SK-N-SH treated with all-trans-retinoic acid at 6 μM for 48 hours (cell line): ENCODE data around the gene PSMD10.

Experiments
- ARNTL ChIP-seq: fragments of 450-650 bp; formaldehyde crosslinking; IDR thresholded peaks from 2 replicates; pipeline ENCODE4 v1.5.0; 2020; ENCODE audit warnings: low read depth, mild to moderate bottlenecking, moderate library complexity, borderline replicate concordance
- CREB5 ChIP-seq: fragments of 250-450 bp; sonication (Bioruptor Pico); IDR thresholded peaks from 2 replicates; pipeline ENCODE4 v1.5.1; 2020; ENCODE audit warnings: low read depth, mild to moderate bottlenecking, moderate library complexity
- GLIS3 ChIP-seq: fragments of 250-450 bp; sonication (Bioruptor Pico); IDR thresholded peaks from 2 replicates; pipeline ENCODE4 v1.5.0; 2020; ENCODE audit warnings: mild to moderate bottlenecking, moderate library complexity
- PATZ1 ChIP-seq: fragments of 250-450 bp; sonication (Bioruptor Pico); IDR thresholded peaks from 2 replicates; pipeline ENCODE4 v1.8.0; 2020; ENCODE audit warnings: mild to moderate bottlenecking, moderate library complexity, borderline replicate concordance
- PPARA ChIP-seq: fragments of 250-450 bp; sonication (Bioruptor Pico); IDR thresholded peaks from 2 replicates; pipeline ENCODE4 v1.5.0; 2020; ENCODE audit warnings: mild to moderate bottlenecking, borderline replicate concordance
- SNAI2 ChIP-seq: fragments of 250-450 bp; sonication (Bioruptor Pico); IDR thresholded peaks from 2 replicates; pipeline ENCODE4 v1.5.0; 2020; ENCODE audit warnings: mild to moderate bottlenecking, moderate library complexity
- TOX ChIP-seq: fragments of 250-450 bp; sonication (Bioruptor Pico); IDR thresholded peaks from 2 replicates; pipeline ENCODE4 v1.8.0; 2021; ENCODE audit warnings: mild to moderate bottlenecking, moderate library complexity, borderline replicate concordance
- TSHZ2 ChIP-seq: fragments of 250-450 bp; sonication (Bioruptor Pico); IDR thresholded peaks from 2 replicates; pipeline ENCODE4 v1.5.0; 2020; ENCODE audit warnings: mild to moderate bottlenecking, moderate library complexity
- ZC3H10 ChIP-seq: fragments of 250-450 bp; sonication (Bioruptor Pico); IDR thresholded peaks from 2 replicates; pipeline ENCODE4 v1.5.1; 2021; ENCODE audit warnings: mild to moderate bottlenecking, moderate library complexity
- ZFP3 ChIP-seq: fragments of 250-450 bp; sonication (Bioruptor Pico); IDR thresholded peaks from 2 replicates; pipeline ENCODE4 v1.5.0; 2020; ENCODE audit warnings: mild to moderate bottlenecking, moderate library complexity
- ZFP30 ChIP-seq: fragments of 450-650 bp; formaldehyde crosslinking; IDR thresholded peaks from 2 replicates; pipeline ENCODE4 v1.5.0; 2022; ENCODE audit warnings: mild to moderate bottlenecking, moderate library complexity

GRCh38 chrX:108126661-108127060, 35.3 kb upstream of the PSMD10 start:
- TF ChIP-seq ARNTL (CRISPR knock-in tag): no peak
- TF ChIP-seq CREB5 (CRISPR knock-in tag): no peak
- TF ChIP-seq PPARA (CRISPR knock-in tag): no peak
- TF ChIP-seq PATZ1: no peak
- no peak for TF ChIP-seq TSHZ2 (CRISPR knock-in tag)
- no peak for TF ChIP-seq ZC3H10 (CRISPR knock-in tag)
- TF ChIP-seq TOX (CRISPR knock-in tag): no peak
- TF ChIP-seq GLIS3 (CRISPR knock-in tag): no peak
- no peak for TF ChIP-seq SNAI2 (CRISPR knock-in tag)
- TF ChIP-seq ZFP30 (CRISPR knock-in tag): no peak
- no peak for TF ChIP-seq ZFP3 (CRISPR knock-in tag)
